Fibroblast of peridontal ligament (primary cell): ENCODE results near the gene RYK.
"Not testable (repeated sequence)": the region's sequence is repeated elsewhere in the genome, so short reads cannot be mapped to it uniquely, and the experiment has no call there.

Experiments
- DNase-seq: peaks from one replicate; pipeline ENCODE4 v3.0.0-alpha.2; 2010; ENCODE audit errors: extremely low read depth

RYK gene

GRCh38 chr3:134255404-134255803 lies 4.7 kb upstream of the RYK start:
- no peak for DNase-seq

GRCh38 chr3:134253475-134254226 lies 3.0 kb upstream of the RYK start:
- no peak for DNase-seq

- no peak for DNase-seq
These were observed 2.1 kb upstream of the RYK start for GRCh38 chr3:134252766-134253165.

- DNase-seq: no peak
These were observed 1.2 kb upstream of the RYK start for GRCh38 chr3:134251731-134252391.

GRCh38 chr3:134249935-134250716 lies 533 bp downstream of the RYK start:
- DNase-seq: no peak

GRCh38 chr3:134249296-134249841 lies 1.3 kb downstream of the RYK start:
- DNase-seq: no peak

- no peak for DNase-seq
These were observed 5.7 kb downstream of the RYK start for GRCh38 chr3:134244921-134245320.

GRCh38 chr3:134242649-134243617 lies 7.7 kb downstream of the RYK start:
- DNase-seq: peak; percentile 94

- DNase-seq: no peak
These were observed 11.1 kb downstream of the RYK start for GRCh38 chr3:134239538-134239937.

GRCh38 chr3:134237454-134238145 lies 13.1 kb downstream of the RYK start:
- DNase-seq: no peak

GRCh38 chr3:134236505-134237170 lies 14.0 kb downstream of the RYK start:
- DNase-seq: no peak

- DNase-seq: no peak
These were observed 15.0 kb downstream of the RYK start for GRCh38 chr3:134235577-134236076.

GRCh38 chr3:134232951-134233350 lies 17.7 kb downstream of the RYK start:
- DNase-seq: no peak

GRCh38 chr3:134232151-134232550 lies 18.5 kb downstream of the RYK start:
- no peak for DNase-seq

GRCh38 chr3:134231131-134231530 lies 19.5 kb downstream of the RYK start:
- no peak for DNase-seq

GRCh38 chr3:134229038-134229437 lies 21.6 kb downstream of the RYK start:
- DNase-seq: no peak

GRCh38 chr3:134228479-134228878 lies 22.2 kb downstream of the RYK start:
- DNase-seq: no peak

GRCh38 chr3:134228035-134228434 lies 22.6 kb downstream of the RYK start:
- DNase-seq: no peak

- not testable (repeated sequence) for DNase-seq
These were observed 25.9 kb downstream of the RYK start for GRCh38 chr3:134224796-134225156.

- DNase-seq: no peak
These were observed 27.8 kb downstream of the RYK start for GRCh38 chr3:134222835-134223234.
